Stimulated activated CD8-positive, alpha-beta memory T cell treated with anti-CD3 and anti-CD28 coated beads, Interleukin-2, amount 100 ng/mL, for 48 hours (primary cell): ENCODE measurements around the gene CDK4.
A peak's percentile ranks its signal among the peaks of the same experiment; 100 is the strongest.

Experiments
- DNase-seq, 2 donors: peaks; one replicate each; pipeline ENCODE4 v3.0.0-alpha.2; 2020; ENCODE audit warnings: low read depth in 2 of 2

The CDK4 gene

DNA sequence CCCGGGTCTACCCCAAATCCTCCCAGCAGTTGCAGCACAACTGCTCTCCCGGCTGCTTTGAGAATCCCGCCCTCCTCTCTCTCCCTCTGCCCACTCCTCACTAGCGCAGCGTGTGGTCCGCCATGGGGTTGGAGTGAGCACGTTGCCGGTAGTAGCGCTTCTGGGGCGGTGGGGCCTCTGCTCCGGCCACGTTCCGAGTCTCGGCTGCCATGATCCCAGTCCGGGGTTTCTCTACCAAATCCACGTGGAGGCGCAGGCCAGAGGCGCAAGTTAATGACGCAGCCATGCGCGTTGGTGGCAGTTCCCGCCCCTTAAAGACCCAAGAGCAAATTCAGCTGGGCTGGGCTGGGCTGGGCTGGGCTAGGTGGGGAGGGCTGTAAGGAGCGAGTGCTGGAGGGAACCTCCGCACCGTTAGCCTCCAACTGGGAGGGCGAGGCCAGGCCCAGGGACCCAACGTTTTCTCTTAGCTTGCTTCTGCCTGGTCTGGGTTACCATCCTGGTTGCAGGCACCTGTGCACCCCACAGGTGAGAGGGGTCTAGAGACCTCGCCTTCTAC lies 19.8 kb upstream of the CDK4 start, which contains the start of gene METTL1:
METTL1 (minus strand) TSS at position 233 of the 556 bp plus-strand sequence; CDS start at position 211, 22 bp downstream.
- DNase-seq = peak; percentile 88 to 91

DNA sequence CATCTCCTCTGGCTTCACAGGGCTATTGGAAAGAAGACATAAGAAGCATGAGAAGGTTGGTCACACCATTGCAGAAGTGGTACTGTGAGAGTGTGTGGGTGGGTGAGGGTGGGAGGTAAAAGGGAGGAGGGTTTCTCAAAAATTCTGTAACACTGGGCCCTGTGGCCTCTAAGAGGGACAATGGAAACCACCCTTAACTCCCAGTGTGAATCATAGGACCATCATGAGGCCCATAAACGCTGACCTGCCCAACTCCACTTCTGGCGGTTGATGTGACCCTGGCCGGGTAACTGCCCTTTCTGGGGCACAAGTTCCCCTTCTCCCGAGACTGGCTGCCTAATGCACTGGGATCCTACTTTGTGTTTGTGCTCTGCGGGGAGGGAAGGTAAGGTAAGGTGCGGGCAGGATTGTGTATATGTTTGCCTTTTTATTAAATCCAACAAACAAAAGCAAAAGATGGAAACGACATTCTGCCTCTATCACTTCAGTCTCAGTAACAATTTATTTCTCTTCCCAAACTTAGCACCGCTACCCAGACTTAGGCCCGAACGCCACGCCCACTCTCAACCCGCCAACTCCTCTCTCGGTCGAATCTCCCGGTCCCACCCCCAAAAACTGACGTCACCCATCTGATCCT lies 19.2 kb upstream of the CDK4 start:
- peak; percentile 84 to 87 for DNase-seq

GRCh38 chr12:57770734-57771133 lies 18.6 kb upstream of the CDK4 start:
- DNase-seq = no peak

DNA sequence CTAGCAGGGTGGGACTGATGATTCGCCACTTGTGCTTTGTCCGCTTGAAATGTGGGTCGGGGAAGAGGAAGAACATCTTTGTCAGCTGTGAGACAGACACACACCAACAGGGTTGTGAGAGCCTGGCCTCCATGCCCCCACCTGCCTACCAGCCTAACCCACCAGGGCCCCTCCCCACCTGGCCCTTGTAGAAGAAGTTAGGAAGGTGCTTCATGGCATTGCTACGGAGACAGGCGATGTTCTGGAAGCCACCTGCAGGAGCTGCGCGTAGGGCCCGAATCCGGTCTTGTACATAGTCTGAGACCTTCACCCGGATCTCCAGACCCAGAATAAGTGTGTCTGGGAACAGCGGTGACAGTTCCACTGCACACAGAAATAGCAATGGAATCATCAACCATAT lies 17.5 kb upstream of the CDK4 start:
- DNase-seq = no peak

DNA sequence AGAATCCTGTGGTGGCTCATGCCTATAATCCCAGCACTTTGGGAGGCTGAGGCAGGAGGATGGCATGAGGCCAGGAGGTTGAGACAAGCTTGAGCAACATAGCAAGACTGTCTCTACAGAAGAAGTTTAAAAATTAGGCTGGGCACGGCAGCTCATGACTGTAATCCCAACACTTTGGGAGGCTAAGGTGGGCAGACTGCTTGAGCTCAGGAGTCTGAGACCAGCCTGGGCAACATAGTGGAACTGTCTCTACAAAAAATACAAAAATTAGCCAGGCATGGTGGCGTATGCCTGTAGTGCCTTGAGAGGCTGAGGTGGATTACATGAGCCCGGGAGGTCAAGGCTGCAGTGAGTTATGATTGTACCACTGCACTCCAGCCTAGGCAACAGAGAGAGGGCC lies 15.8 kb upstream of the CDK4 start:
- DNase-seq = no peak

DNA sequence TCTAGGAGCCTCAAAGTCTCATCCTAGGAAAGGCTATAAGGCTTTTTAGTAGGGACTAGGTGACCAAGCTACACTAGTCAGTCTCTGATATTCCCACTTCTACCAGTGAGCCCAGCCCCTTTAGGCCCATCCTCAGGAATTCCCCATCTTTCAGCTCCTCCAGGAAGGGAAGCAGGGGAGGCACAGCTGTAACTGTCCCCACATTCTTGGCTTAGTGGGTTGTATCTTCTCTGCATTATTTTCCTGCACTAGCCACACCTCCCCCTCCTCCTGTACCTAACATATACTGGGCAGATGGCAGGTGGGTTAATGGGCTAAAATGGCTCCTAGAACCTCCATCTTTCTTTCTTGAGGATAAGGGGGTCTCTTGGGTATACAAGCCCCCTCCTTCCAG lies 15.2 kb upstream of the CDK4 start:
- DNase-seq = no peak

DNA sequence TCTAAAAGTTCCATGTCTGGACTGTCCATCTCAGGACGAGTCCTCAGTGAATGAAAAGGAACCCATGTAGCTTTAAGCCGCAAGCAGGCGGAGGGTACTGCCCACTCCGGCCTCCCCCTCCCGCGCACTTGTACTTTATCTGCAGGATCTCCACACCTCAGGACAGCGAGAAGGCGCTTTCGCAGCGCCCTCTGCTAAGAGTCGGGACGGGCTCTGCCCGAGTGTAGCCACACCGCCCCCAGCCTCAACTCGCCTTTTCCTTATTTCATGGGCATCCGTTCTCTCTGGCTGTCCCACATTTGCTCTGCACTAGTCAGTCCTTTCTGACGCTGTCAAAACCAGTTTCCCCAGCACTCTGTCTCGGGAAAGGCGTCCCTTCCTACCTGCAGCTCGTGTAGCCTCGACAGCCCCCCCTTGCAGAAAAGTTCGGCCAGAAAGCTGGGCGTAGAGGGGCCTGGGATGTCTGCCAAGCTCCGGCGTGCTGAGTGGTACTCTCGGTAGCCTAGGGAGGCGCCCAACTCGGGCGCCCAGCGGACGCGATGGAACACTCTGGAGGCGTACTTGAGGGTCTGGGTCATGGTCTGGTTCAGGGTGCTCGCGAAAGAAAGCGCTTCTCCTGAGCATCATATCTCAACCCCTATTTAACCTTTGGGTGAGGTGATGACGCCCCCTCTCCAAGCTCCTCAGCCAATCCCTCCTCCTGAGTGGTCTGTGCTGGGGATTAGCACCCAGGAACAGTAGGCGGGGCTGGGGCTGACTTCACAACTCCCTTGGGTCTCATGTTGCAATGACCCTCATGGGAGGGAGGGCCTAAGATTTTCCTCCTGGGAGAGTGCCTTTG lies 14.6 kb upstream of the CDK4 start, which contains the start of gene CYP27B1:
CYP27B1 (minus strand) TSS at position 615 of the 841 bp plus-strand sequence; CDS start at position 578, 37 bp downstream.
- no peak for DNase-seq

GRCh38 chr12:57765698-57766463 lies 13.8 kb upstream of the CDK4 start:
- no peak for DNase-seq

GRCh38 chr12:57765003-57765697 lies 13.0 kb upstream of the CDK4 start:
- DNase-seq = peak; percentile 42 to 51

GRCh38 chr12:57764662-57765002 lies 12.5 kb upstream of the CDK4 start:
- DNase-seq = no peak

DNA sequence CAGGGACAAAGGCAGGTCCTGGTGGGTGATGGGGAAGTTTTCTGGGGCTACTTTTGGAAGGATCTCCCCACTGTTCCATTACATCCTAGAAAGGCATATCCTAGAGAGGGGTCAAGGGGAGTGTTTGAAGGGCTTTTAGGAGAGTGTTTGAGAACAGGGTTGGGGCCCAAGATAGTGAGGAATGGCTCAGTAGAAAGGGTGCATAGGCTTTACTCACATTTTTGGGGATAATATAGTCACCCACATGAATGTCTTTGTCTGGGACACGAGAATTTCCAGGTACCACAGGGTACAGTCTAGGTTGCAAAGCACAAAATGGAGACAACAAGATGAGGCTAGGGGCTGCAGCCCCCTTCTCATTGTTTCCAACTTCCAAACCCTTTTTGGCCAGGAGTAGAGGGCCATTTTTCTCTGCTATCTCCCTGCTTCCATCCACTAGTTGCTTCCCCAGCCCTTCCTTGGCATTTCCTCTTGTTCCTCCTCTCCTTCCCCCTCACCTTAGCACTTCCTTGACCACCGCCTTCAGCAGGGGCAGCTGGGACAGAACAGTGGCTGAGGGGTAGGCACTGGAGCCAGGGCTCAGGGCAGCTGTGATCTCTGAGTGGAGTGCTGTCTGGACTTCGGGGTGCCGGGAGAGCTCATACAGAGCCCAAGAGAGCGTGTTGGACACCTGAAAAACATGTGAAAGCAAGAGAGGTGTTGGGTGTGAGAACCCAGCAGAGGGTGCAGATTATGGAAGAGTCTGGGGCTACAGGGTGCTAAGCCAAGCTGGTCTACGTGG lies 12.0 kb upstream of the CDK4 start:
- DNase-seq = no peak

DNA sequence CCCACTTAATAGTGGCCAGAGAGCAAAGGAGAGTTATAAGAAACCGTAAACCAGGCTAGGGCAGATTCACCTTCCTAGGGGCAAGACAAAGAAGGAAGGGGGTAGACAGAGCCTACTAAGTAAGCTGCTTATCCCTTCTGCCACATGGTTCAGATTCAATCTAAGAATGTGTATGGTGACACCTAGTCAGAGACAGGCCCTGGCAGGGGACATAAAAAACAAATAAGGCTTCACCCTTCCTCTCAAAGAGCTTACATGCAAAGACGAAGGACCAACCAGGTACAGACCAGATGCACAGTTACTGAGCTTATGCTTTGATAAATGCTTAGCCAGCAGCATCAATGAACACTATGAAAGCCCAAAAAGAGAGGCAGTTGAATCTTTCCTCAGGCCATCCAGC lies 10.4 kb upstream of the CDK4 start:
- no peak for DNase-seq

DNA sequence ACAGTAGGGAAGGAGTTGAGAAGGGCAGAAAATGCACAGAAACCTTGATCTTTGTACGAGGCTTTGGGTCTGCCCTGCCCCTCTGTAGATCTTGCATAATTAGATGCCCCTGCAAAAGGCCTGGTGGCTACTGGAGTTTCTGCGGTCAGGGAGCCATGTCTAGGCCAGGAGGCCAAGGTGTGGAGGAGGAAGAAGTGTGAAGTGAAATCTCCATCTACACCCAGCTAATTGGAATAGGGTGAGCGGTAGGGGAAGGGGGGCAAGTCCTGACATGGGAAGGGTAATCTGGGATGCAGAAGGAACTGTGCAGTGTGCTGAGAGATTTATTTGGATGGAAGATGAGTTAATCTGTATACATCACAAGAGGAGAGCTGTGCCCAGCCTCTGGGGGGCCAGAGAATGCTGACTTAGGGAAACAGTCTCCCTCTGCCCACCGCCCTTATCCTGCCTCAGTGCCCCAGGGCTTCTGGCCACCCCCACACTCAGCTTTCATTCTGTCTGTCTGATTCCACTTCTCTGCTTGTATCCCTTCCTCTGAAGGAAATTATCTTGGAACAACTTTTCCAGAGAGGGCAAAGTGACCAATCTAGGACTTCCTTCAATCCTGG lies 9.4 kb upstream of the CDK4 start:
- no peak for DNase-seq

DNA sequence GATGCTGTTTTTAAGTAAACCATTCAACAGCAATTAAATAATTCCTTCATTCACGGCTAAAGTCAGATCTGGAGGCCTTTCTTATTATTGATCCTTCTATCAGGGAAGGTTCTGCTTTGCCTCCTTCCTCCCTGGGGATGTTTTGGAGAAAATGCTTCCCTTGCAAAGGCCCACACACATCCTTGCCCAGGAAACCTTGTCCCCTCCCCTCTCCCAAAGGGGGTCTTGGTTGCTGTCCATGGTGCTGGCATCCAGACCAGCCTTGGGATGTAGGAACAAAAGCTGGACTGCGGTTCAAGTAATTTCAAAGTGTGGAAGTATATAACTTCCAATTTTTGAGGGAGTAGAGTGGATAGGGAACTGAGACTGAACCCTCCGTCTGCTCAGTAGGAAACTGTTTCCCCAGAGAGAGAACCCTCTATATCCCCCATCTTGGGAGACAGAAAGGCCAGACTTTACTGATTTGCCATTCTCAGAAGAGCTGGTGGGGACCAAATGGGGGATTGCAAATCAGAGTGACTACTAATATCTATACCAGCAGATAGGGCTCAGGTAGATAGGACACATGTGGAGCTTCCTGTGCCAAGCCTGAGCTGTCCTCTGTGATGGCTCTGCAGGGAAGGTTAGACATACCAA lies 8.4 kb upstream of the CDK4 start:
- DNase-seq = no peak

GRCh38 chr12:57759360-57759980 lies 7.4 kb upstream of the CDK4 start:
- no peak for DNase-seq

DNA sequence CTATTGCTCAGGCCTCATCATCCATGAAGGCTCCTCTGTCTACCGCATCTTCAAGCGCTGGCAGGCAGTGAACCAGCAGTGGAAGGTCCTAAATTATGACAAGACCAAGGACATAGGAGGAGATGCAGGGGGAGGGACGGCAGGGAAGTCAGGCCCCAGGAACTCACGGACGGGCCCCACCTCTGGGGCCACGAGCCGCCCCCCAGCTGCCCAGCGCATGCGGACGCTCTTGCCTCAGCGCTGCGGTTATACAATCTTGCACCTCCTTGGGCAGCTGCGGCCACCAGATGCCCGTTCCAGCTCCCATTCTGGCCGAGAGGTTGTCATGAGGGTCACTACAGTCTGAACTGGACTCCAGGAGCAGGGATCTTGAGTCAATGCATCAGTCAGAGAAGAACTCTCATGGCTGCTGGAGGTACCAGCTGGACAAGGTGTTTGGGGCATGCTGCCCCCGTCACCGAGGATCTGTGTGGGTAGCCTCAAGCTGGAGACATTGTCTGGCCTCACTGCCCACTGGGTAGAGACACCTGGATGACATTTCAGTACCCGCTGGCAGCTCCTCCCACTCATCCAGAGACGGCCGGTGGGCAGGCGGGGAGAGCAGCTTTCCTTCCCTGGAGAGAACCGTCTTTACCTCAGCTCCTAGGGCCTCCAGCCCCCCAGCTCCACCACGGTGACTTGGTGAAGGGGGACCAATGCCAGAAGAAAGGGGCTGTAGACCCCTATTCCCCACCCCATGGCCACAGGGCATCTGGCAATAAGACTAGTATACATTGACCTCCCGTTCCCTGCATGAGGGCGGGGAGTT lies 6.6 kb upstream of the CDK4 start:
- DNase-seq = no peak

GRCh38 chr12:57757771-57758170 lies 5.7 kb upstream of the CDK4 start:
- DNase-seq = no peak
